CD4-positive, alpha-beta T cell treated with Interleukin-1 beta for 1 hour (primary cell): ENCODE measurements around the gene HCFC1R1.
"Not testable (repeated sequence)": the region's sequence is repeated elsewhere in the genome, so short reads cannot be mapped to it uniquely, and the experiment has no call there.

ENCODE experiments used
- DNase-seq, 2 donors: peaks; one replicate each; pipeline ENCODE4 v3.0.0-alpha.2; 2020 to 2022

Gene HCFC1R1

DNA sequence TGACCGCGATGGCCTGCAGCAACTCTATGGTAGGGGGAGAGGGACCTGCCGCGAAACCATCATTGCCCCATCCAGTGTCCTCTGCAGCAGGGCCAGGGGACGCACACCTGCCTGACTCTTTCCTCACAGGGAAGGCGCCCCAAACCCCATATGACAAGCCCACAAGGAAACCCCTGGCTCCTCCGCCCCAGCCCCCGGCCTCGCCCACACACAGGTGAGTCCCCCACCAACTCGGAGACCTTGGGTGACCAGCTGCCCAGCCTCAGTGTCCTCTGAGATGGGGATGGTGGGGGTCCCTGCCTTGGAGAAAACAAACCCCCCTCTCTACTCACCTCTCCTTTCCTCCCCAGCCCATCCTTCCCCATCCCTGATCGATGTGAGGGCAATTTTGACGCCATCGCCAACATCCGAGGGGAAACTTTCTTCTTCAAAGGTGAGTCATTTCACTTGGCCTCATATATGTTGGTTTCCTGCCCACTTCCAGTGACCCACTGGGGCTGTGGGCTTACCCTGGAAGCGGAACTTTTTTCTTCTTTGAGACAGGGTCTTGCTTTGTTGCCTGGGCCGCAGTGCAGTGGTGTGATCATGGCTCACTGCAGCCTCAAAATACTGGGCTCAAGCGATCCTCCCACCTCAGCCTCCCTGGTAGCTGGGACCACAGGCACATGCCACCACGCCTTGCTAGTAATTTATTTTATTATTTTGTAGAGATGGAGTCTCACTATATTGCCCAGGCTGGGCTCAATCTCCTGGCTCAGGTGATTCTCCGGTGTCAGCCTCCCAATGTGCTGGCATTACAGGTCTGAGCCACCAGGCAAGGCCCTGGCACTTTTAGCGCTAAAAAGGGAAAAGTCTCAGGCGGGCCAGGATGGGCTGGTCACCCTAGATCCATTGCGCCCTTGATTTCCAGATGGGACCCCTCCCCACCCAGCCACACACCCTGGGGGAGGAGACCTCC, 33.7 kb upstream of the HCFC1R1 start:
- no peak for DNase-seq

GRCh38 chr16:3056336-3057180, 32.8 kb upstream of the HCFC1R1 start:
- no peak for DNase-seq

DNA sequence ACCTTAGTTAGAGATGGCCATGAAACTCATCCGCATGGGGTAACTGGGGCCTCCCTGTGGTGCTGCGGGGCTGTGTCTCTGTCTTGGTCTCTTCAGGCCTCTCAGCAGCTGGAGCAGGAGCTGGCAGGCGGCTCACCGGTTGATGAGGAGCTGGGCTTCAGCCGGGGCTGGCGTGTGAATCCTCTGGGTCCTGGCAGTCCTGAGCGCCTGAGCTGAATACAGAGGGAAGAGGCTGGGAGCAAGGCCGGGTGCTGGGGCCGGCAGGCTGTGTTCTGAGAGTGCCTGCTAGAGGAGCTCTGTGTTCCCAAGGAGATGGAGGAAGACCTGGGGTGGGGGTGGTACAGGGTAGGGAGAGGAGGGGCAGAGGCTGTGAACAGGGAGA, 32.0 kb upstream of the HCFC1R1 start:
- DNase-seq: not testable (repeated sequence)

DNA sequence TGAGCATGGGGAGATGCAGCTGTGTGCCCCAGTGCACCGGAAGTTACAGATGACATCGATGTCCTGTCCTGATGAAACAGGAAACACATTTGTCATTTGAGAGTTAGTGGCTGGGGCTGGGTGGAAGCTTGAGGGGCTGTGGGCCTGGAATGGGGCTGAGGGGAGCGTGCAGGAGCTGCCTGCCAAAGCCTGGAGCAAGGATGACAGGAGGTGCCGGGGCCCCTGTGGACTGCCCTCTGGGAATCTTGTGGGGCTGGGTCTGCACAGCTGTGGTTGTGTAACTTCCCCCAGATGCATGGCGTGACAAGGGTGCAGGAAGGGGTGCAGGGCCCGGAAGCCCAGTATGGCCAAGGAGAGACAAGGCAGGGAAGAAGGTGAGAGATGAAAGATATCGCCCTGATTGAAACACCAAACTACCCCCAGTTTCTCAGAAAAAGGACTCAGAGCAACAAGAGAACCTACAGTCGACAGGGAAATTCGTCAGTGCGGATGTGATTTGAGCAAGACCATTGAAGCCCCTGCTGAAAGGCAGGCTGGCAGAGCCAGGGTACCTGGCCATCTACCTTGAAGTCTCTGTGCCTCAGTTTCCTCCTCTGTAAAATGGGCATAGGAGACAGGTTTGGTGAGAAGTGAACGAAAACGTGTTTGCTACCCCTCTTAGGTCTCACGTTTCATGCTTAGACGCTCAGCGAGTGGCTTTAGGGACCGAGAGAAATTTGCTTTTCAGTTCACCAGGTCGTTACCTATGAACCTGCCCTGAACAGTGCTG, 31.4 kb upstream of the HCFC1R1 start:
- DNase-seq: no peak

GRCh38 chr16:3053330-3053710, 29.6 kb upstream of the HCFC1R1 start:
- not testable (repeated sequence) for DNase-seq

DNA sequence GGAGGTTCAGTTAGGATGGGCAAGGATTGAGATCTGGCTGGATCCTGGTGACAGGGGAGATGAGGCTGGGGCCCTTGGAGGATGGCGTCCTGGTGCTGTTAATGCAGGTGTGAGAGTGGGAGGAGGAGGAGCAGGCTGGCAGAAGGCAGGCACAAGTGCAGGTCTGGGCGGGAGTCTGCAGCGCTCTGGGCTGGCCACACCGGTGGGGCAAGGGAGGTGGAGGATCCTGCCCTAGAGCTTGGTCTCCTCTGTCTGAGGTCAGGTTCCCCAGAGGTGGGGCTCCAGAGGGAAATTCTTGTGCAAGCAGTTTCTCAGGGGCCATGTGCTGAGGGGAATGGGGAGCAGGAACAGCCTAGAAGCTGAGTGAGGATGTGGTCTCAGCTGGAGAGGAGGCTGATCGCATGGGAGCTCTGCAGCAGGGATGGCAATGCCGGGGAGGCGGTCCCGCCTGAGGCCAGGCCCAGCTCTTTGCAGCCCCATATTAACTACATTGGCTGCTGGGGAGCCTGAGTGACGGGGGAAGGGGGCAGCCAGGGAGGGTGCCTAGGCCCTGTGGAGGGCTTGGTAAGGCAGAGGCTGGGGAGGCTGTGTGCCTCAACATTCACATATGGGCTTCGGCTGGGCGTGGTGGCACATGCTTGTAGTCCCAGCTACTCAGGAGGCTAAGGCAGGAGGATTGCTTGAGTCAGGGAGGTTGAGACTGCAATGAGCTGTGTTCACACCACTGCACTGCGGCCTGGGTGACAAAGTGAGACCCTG, 29.0 kb upstream of the HCFC1R1 start:
- DNase-seq: not testable (repeated sequence)

DNA sequence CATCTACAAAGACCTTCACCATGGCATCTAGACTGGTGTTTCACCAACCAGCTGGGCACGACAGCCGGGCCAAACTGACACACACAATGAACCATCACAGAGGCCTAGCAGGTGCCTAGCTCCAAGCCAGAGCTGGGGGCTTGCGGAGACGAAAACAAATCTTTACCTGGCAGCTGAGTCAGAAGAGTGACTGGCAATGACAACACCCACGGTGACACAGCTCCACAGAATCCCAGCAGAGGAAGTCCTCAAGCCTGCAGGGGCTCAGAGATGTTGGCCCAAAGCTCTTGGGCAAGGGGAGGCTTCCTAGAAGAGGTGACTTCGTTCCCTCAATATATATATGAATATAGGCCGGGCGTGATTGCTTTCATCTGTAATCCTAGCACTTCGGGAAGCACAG, 27.8 kb upstream of the HCFC1R1 start:
- no peak for DNase-seq

GRCh38 chr16:3051009-3051408, 27.3 kb upstream of the HCFC1R1 start:
- no peak for DNase-seq

DNA sequence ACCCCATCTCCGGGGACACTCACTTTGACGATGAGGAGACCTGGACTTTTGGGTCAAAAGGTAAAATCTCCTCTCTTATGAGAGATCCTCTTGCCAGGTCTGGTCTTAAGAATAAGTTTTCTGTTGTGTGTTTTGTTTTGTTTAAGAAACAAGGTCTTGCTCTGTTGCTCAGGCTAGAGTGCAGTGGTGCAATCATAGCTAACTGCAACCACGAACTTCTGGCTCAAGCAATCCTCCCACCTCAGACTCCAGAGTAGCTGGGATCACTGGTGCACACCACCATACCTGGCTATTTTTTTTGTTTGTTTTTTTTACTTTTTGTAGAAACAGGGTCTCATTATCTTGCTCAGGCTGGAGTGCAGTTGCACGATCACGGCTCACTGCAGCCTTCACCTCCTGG, 26.7 kb upstream of the HCFC1R1 start:
- no peak for DNase-seq

- DNase-seq: no peak
Observed at GRCh38 chr16:3049921-3050481, 26.3 kb upstream of the HCFC1R1 start.

DNA sequence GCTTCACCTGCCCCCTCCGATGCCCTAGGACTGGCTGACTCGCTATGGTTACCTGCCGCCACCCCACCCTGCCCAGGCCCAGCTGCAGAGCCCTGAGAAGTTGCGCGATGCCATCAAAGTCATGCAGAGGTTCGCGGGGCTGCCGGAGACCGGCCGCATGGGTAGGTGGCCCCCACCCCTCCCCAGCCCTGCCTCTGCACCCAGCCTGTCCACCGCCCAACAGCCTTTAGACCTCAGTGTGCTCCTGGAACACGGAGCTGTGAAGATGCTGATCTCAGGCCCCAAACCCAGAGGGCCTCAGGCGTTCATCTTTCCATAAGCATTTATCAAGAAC, 23.6 kb upstream of the HCFC1R1 start:
- DNase-seq: no peak

- no peak for DNase-seq
Observed at GRCh38 chr16:3046641-3047386, 23.1 kb upstream of the HCFC1R1 start.

DNA sequence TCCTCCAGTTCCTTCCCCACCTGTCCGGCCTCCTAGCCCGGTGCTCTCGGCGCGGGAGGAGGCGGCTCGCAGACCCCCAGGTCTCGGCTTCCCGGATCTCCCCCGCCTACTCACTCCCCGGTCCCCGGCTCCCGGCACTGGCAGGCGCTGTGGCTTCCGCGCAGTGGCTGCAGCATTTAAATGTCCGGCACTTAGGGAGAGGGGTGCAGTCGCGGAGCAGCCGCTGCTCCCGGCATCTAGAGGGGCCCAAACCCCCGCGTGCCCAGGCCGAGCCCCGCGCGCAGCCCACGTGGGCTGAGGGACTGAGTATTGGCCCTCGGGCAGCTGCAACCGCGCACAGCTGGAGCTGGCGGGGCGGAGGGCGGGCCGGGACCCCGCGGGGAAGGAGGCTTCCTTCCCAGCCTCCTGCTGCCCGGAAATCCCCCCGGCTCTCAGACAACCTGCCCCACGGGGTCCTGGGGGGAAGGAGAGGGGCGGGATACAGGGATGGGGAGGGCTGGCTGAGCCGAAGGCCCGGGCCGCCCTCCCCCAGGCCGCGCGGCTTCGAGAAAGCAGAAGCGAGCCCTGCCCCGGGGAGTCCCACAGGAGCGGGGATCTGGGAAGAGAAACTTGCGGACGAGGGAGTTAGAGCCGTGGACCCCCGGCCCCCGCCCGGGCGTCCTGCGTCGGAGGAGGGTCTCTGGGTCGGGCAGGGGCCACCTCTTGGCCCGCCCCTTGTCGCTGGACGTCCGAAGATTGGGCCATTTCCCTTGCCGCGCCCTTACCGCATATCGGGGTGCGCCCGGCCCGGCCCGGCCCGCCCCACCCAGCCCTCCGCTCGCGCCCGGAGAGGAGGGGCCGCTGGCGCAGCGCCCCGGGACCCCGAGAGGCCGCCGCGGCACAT, 22.3 kb upstream of the HCFC1R1 start, which contains the start of gene MMP25:
MMP25 (plus strand) TSS at position 804 of the 883 bp plus-strand sequence. CDS start 357 bp downstream, outside the sequence.
- peak in 1 of 2 donors; percentile 41 for DNase-seq

DNA sequence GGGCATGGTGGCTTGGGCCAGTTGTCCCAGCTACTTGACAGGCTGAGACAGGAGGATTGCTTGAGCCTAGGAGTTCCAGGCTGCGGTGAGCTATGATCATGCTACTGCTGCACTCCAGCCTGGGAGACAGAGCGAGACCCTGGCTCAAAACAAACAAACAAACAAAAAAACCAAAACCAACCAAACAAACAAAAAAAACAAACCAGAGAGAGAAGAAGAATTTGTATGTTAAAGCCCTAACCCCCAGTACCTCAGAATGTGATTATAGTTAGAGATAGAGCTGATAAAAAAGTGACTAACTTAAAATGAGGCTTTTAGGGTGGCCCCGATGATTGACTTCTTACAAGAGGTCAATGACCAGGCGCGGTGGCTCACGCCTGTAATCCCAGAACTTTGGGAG, 21.0 kb upstream of the HCFC1R1 start:
- no peak for DNase-seq

DNA sequence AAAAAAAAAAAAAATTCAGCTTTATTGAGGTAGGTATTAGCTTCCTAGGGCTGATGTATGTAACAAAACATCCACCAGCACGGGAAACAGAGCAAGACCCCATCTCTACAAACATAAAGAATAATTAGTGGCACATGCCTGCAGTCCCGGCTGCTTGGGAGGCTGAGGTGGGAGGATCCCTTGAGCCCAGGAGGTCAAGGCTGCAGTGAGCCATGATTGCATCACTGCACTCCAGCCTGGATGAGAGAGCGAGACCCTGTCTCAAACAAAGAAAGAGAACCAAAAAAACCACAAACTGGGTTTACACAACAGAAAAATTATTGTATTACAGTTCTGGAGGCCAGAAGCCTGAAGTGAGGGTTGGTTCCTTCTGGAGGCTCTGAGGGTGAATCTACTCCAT, 18.6 kb upstream of the HCFC1R1 start:
- DNase-seq: no peak

DNA sequence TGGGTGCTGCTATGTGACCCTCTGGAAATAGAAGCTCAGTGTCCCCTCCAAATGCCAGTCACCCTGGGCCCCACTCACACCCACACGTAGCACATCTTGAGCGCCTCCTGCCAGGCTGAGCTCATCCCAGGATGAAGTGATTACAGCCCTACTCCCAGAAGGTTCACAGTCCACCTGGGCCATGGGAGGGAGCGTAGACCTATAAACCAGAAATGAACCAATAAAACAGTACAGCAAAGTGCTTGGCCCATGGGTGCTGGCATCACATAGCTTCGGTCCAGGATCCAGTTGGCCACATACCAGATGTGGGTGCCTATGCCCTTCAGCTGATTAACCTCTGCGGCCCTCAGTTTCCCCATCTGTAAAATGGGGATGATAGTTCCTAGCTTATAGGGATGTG, 15.2 kb upstream of the HCFC1R1 start:
- DNase-seq: no peak

- no peak for DNase-seq
Observed at GRCh38 chr16:3038256-3038655, 14.5 kb upstream of the HCFC1R1 start.

DNA sequence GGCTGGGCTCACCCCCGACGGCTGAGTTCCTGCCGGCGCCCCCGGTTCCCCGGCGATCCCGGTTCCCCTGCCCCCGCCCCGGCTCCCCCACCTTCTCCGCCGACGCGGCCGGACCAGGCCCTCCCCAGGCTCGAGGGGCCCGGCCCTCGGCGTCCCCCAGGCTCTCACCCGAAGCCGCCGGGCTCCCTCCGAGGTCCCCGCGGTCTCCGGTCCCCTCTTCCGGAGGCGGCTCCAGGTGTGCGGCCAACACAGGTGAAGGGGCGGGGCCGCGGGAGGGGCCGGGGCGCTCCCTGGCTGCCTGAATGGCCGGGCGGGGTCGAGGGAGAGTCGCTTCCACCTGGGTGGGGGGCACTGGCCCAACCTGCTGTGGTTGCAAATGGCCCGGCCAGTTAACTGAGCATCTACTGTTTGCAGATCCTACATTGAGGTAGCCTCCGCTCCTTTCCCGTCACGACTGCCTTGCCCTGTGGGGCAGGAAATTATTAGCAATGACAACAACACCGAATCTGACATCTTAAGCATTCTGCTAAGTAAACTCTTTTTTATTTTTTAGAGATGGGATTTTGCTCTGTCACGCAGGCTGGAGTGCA, 13.1 kb upstream of the HCFC1R1 start, which contains the start of gene BICDL2:
BICDL2 (minus strand) TSS at position 219 of the 590 bp plus-strand sequence. CDS start 1,448 bp downstream, outside the sequence.
- DNase-seq: no peak

GRCh38 chr16:3035972-3036725, 12.4 kb upstream of the HCFC1R1 start:
- DNase-seq: no peak
